Astrocyte of the cerebellum (primary cell): Measurements from ENCODE around the gene INPP5A.

Source experiments
- DNase-seq: peaks from one replicate; pipeline ENCODE4 v3.0.0-alpha.2; 2011; ENCODE audit warnings: low read depth
- H3K4me3 ChIP-seq: 2 replicates; pipeline ENCODE4 v1.5.1; 2011; ENCODE audit warnings: mild to moderate bottlenecking, low read depth, low read length, moderate library complexity
- CTCF ChIP-seq: IDR thresholded peaks from 2 replicates; pipeline ENCODE4 v1.5.1; 2012; ENCODE audit warnings: low read length, low read depth, moderate library complexity, mild to moderate bottlenecking; ENCODE audit errors: missing control alignments
- in situ Hi-C: cut with HindIII; loops from 2 replicates; pipeline ENCODE4 v1.10.0; 2017; ENCODE audit warnings: low sequenced_read_pairs

Gene INPP5A

DNA sequence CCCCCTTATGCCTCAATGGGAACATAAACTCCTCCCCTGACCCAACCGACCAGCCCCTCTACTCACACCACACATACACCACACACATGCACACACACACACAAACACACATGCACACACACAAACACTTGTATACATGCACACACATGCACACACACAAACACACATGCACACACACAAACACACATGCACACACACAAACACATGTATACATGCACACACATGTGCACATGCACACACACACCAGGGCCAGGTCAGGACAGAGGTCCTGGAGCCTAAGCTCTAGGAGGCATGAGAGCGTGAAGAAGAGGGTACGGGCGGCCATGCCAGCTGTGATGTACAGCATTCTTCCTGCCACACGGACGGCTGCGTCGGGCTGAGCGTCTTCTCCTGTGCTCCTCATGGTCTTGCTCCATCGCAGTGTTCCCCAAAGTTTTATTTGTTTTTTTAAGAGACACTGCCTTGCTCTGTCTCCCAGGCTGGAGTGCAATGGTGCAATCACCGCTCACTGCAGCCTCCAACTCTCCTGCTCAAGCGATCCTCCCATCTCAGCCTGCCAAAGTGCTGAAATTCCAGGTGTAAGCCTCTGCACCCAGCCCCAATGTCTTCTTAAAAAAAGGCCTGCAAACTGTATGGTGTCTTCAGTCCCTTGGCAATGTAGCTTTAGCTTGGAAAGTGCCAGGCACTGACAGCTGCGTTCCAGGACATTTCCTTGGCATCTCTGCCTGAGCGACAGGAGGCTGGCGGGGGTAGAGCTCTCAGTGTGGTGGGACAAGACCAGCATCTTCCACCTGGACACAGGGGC lies 38.8 kb upstream of the INPP5A start:
- no peak for DNase-seq
- in situ Hi-C loops, result no loop called here
- TF ChIP-seq CTCF, result no peak
- H3K4me3 ChIP-seq, result no peak overlapping the region

GRCh38 chr10:132499367-132499685 lies 38.3 kb upstream of the INPP5A start:
- no peak for DNase-seq
- H3K4me3 ChIP-seq, result no peak overlapping the region
- in situ Hi-C loops, result no loop called here
- no peak for TF ChIP-seq CTCF

DNA sequence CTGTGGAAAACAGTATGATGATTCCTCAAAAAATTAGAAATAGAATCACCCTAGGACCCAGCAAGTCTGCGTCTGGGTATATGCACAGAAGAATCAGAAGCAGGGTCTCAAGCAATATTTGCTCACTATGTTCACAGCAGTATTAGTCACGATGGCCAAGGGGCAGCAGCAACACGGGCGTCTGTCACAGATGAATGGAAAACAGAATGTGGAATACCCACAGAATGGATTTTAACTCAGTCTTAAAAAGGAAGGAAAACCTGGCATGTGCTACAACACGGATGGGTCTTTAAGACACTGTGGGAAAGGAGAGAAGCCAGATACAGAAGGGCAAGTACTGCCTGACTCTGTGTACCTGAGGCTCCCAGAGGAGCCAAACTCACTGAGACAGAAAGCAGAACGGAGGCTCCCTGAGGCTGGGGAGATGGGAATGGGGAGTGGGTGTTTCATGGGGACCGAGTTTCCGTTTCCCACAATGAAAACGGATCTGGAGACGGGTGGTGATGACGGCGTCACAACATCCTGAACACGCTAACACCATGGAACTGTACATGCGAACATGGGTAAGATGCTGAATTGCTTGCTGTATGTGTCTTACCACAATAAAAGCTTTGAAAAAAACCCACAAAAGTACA lies 36.7 kb upstream of the INPP5A start:
- no peak overlapping the region for H3K4me3 ChIP-seq
- in situ Hi-C loops, result no loop called here
- no peak for TF ChIP-seq CTCF
- no peak for DNase-seq

DNA sequence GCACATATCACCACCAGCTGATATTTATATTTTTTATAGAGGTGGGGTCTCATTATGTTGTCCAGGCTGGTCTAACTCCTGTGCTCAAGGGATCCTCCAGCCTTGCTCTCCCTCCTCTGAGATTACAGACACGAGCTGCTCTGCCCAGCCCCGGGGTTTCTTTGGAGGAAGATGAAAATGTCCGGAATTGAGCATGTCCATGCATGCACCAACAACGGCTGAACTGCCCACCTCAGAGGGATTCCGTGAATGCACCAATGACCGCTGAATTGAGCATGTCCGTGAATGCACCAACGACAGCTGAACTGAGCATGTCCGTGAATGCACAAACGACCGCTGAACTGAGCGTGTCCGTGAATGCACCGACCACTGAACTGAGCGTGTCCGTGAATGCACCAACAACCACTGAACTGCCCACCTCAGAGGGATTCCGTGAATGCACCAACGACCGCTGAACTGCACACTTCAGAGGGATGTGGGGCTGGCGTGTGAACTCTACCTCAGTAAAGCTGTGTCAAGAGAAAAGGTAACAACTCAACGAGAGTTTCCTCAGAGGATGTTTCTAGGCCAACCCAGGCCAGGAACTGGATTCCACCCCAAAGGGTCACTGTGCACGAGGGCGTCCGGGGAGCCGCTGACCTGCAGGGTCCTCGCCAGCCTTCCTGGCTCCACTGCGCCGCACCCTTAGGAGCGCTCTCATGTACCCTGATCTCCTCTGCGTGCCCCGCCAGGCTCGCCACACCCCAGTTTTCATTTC lies 34.9 kb upstream of the INPP5A start:
- no peak for TF ChIP-seq CTCF
- in situ Hi-C loops, result no loop called here
- H3K4me3 ChIP-seq, result no peak overlapping the region
- no peak for DNase-seq

- TF ChIP-seq CTCF, result no peak
- H3K4me3 ChIP-seq, result no peak overlapping the region
- no peak for DNase-seq
- in situ Hi-C loops, result no loop called here
These were observed 33.8 kb upstream of the INPP5A start for GRCh38 chr10:132503581-132504421.
